SK-N-SH treated with all-trans-retinoic acid at 6 μM for 48 hours (cell line): Measurements from ENCODE around the gene CPA1.

ENCODE experiments used
- ATAC-seq: fragments of 200-7000 bp; cut with Tn5 transposase; 3 replicates; pipeline ENCODE4 v1.9.1; 2020; ENCODE audit warnings: mild to moderate bottlenecking, moderate library complexity
- ARNTL ChIP-seq: fragments of 450-650 bp; formaldehyde crosslinking; IDR thresholded peaks from 2 replicates; pipeline ENCODE4 v1.5.0; 2020; ENCODE audit warnings: low read depth, mild to moderate bottlenecking, moderate library complexity, borderline replicate concordance
- BACH2 ChIP-seq: fragments of 250-450 bp; sonication (Bioruptor Pico); IDR thresholded peaks from 2 replicates; pipeline ENCODE4 v1.9.0; 2021; ENCODE audit warnings: mild to moderate bottlenecking, borderline replicate concordance
- CREB5 ChIP-seq: fragments of 250-450 bp; sonication (Bioruptor Pico); IDR thresholded peaks from 2 replicates; pipeline ENCODE4 v1.5.1; 2020; ENCODE audit warnings: low read depth, mild to moderate bottlenecking, moderate library complexity
- CSDC2 ChIP-seq: fragments of 250-450 bp; sonication (Bioruptor Pico); IDR thresholded peaks from 2 replicates; pipeline ENCODE4 v1.5.0; 2020; ENCODE audit warnings: mild to moderate bottlenecking, moderate library complexity
- CSRNP3 ChIP-seq: fragments of 250-450 bp; sonication (Bioruptor Pico); IDR thresholded peaks from 2 replicates; pipeline ENCODE4 v1.5.1; 2021; ENCODE audit warnings: mild to moderate bottlenecking, moderate library complexity
- ESRRG ChIP-seq: fragments of 250-450 bp; sonication (Bioruptor Pico); IDR thresholded peaks from 2 replicates; pipeline ENCODE4 v1.6.1; 2021; ENCODE audit warnings: mild to moderate bottlenecking
- GLIS3 ChIP-seq: fragments of 250-450 bp; sonication (Bioruptor Pico); IDR thresholded peaks from 2 replicates; pipeline ENCODE4 v1.5.0; 2020; ENCODE audit warnings: mild to moderate bottlenecking, moderate library complexity
- ISL1 ChIP-seq: fragments of 250-450 bp; sonication (Bioruptor Pico); IDR thresholded peaks from 2 replicates; pipeline ENCODE4 v2.1.2; 2022; ENCODE audit warnings: mild to moderate bottlenecking, moderate library complexity
- OSR1 ChIP-seq: fragments of 250-450 bp; sonication (Bioruptor Pico); IDR thresholded peaks from 2 replicates; pipeline ENCODE4 v1.8.0; 2022; ENCODE audit warnings: moderate library complexity, mild to moderate bottlenecking, inconsistent platforms
- PATZ1 ChIP-seq: fragments of 250-450 bp; sonication (Bioruptor Pico); IDR thresholded peaks from 2 replicates; pipeline ENCODE4 v1.8.0; 2020; ENCODE audit warnings: mild to moderate bottlenecking, moderate library complexity, borderline replicate concordance
- POU6F1 ChIP-seq: fragments of 250-450 bp; sonication (Bioruptor Pico); IDR thresholded peaks from 2 replicates; pipeline ENCODE4 v1.8.0; 2021; ENCODE audit warnings: low read depth, mild to moderate bottlenecking, moderate library complexity, borderline replicate concordance
- PPARA ChIP-seq: fragments of 250-450 bp; sonication (Bioruptor Pico); IDR thresholded peaks from 2 replicates; pipeline ENCODE4 v1.5.0; 2020; ENCODE audit warnings: mild to moderate bottlenecking, borderline replicate concordance
- RARB ChIP-seq: fragments of 250-450 bp; sonication (Bioruptor Pico); IDR thresholded peaks from 2 replicates; pipeline ENCODE4 v1.8.0; 2021; ENCODE audit warnings: mild to moderate bottlenecking, moderate library complexity
- SNAI2 ChIP-seq: fragments of 250-450 bp; sonication (Bioruptor Pico); IDR thresholded peaks from 2 replicates; pipeline ENCODE4 v1.5.0; 2020; ENCODE audit warnings: mild to moderate bottlenecking, moderate library complexity
- TCF4 ChIP-seq: fragments of 250-450 bp; sonication (Bioruptor Pico); IDR thresholded peaks from 2 replicates; pipeline ENCODE4 v1.8.0; 2021; ENCODE audit warnings: mild to moderate bottlenecking, moderate library complexity, borderline replicate concordance
- TOX ChIP-seq: fragments of 250-450 bp; sonication (Bioruptor Pico); IDR thresholded peaks from 2 replicates; pipeline ENCODE4 v1.8.0; 2021; ENCODE audit warnings: mild to moderate bottlenecking, moderate library complexity, borderline replicate concordance
- TSHZ2 ChIP-seq: fragments of 250-450 bp; sonication (Bioruptor Pico); IDR thresholded peaks from 2 replicates; pipeline ENCODE4 v1.5.0; 2020; ENCODE audit warnings: mild to moderate bottlenecking, moderate library complexity
- ZC3H10 ChIP-seq: fragments of 250-450 bp; sonication (Bioruptor Pico); IDR thresholded peaks from 2 replicates; pipeline ENCODE4 v1.5.1; 2021; ENCODE audit warnings: mild to moderate bottlenecking, moderate library complexity
- ZFP30 ChIP-seq: fragments of 450-650 bp; formaldehyde crosslinking; IDR thresholded peaks from 2 replicates; pipeline ENCODE4 v1.5.0; 2022; ENCODE audit warnings: mild to moderate bottlenecking, moderate library complexity
- ZNF565 ChIP-seq: fragments of 450-650 bp; formaldehyde crosslinking; conservative IDR thresholded peaks from 2 replicates; pipeline ENCODE4 v1.5.0; 2020; ENCODE audit warnings: low read depth, mild to moderate bottlenecking, moderate library complexity
- ZNF70 ChIP-seq: fragments of 450-650 bp; formaldehyde crosslinking; IDR thresholded peaks from 2 replicates; pipeline ENCODE4 v1.5.0; 2020; ENCODE audit warnings: mild to moderate bottlenecking, moderate library complexity
- ZNF8 ChIP-seq: fragments of 450-650 bp; formaldehyde crosslinking; IDR thresholded peaks from 2 replicates; pipeline ENCODE4 v1.5.0; 2020; ENCODE audit warnings: mild to moderate bottlenecking, moderate library complexity

CPA1 gene

GRCh38 chr7:130352194-130353074 lies 27.9 kb upstream of the CPA1 start:
- TF ChIP-seq BACH2 (CRISPR knock-in tag) (no peak), ISL1 (peak; percentile 77)
- ATAC-seq: no peak

GRCh38 chr7:130353196-130353595 lies 27.1 kb upstream of the CPA1 start:
- no peak for ATAC-seq
- TF ChIP-seq ZFP30 (CRISPR knock-in tag): no peak
- no peak for TF ChIP-seq ZNF8 (CRISPR knock-in tag)
- no peak for TF ChIP-seq PPARA
- TF ChIP-seq ESRRG (CRISPR knock-in tag): no peak
- no peak for TF ChIP-seq CREB5
- TF ChIP-seq ZC3H10 (CRISPR knock-in tag): no peak
- TF ChIP-seq OSR1: no peak
- TF ChIP-seq POU6F1 (CRISPR knock-in tag): no peak
- TF ChIP-seq CSDC2 (CRISPR knock-in tag): no peak
- no peak for TF ChIP-seq ARNTL (CRISPR knock-in tag)
- TF ChIP-seq, all 23 proteins: peak for 0

GRCh38 chr7:130356121-130356875 lies 24.0 kb upstream of the CPA1 start:
- ATAC-seq: peak; percentile 94
- peak; percentile 82 for TF ChIP-seq SNAI2 (CRISPR knock-in tag)
- TF ChIP-seq PATZ1: peak; percentile 99
- TF ChIP-seq ZNF70 (CRISPR knock-in tag): no peak
- TF ChIP-seq OSR1: 0 out of 2 replicates have a peak, but pooled peaks have one; percentile 24
- no peak for TF ChIP-seq PPARA
- TF ChIP-seq ZNF8 (CRISPR knock-in tag): 0 out of 2 replicates have a peak, but pooled peaks have one; percentile 38
- TF ChIP-seq TOX: peak; percentile 78; the same call in 1 of the 2 replicates
- TF ChIP-seq GLIS3 (CRISPR knock-in tag): no peak
- TF ChIP-seq CSDC2 (CRISPR knock-in tag): peak; percentile 17; the same call in 1 of the 2 replicates
- no peak; the same call in 1 of the 2 replicates for TF ChIP-seq TSHZ2 (CRISPR knock-in tag)
- no peak for TF ChIP-seq POU6F1 (CRISPR knock-in tag)
- TF ChIP-seq CREB5: peak; percentile 84; the same call in 1 of the 2 replicates
- TF ChIP-seq ZC3H10 (CRISPR knock-in tag): peak; percentile 61
- TF ChIP-seq ESRRG (CRISPR knock-in tag): no peak; the same call in 1 of the 2 replicates
- no peak for TF ChIP-seq ZFP30 (CRISPR knock-in tag)
- TF ChIP-seq CSRNP3 (CRISPR knock-in tag): peak; percentile 31; the same call in 1 of the 2 replicates
- TF ChIP-seq ARNTL (CRISPR knock-in tag): no peak
- TF ChIP-seq RARB (CRISPR knock-in tag): peak; percentile 88
- TF ChIP-seq ISL1: peak; percentile 91
- 0 out of 2 replicates have a peak, but pooled peaks have one; percentile 70 for TF ChIP-seq ZNF565 (CRISPR knock-in tag)
- TF ChIP-seq TCF4 (CRISPR knock-in tag): peak; percentile 51; the same call in 1 of the 2 replicates
- no peak for TF ChIP-seq BACH2 (CRISPR knock-in tag)
